SU-DHL-6 (cell line): ENCODE results near the gene VDR.

ENCODE experiments used
- EZH2phosphoT487 ChIP-seq: fragments of 200-600 bp; sonication (generic), shearing (Covaris generic); conservative IDR thresholded peaks from 2 replicates; pipeline ENCODE4 v1.6.1; 2018; ENCODE audit warnings: mild to moderate bottlenecking, antibody characterized with exemption, low read length, moderate library complexity, mixed read lengths
- TF ChIP-seq, protein P1 (sequence below): fragments of 200-600 bp; sonication (generic); IDR thresholded peaks from one replicate; pipeline ENCODE4 v1.5.1; 2017; ENCODE audit warnings: antibody characterized with exemption, mild to moderate bottlenecking, low read length, moderate library complexity; ENCODE audit not compliant: insufficient read depth, poor library complexity, severe bottlenecking

DNA sequence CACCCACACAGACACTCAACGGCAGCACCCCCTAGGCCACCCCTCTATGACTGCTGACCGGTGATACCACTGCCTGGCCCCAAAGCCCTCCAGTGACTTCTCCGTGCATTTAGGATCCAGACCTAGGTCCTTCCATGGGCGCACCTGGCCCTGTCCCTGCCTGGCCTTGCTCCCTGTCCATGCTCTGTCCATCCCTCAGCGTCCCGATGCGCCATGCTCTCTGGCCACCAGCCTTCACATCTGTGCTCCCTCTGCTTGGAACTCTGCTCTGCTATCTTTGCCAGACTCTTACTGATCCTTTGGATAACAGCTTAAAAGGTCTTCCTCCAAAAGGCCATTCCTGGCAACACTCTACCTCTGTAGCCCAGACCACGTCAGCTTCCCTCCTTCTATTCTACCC is 59.7 kb downstream of the VDR start:
- TF ChIP-seq, protein P1, sequence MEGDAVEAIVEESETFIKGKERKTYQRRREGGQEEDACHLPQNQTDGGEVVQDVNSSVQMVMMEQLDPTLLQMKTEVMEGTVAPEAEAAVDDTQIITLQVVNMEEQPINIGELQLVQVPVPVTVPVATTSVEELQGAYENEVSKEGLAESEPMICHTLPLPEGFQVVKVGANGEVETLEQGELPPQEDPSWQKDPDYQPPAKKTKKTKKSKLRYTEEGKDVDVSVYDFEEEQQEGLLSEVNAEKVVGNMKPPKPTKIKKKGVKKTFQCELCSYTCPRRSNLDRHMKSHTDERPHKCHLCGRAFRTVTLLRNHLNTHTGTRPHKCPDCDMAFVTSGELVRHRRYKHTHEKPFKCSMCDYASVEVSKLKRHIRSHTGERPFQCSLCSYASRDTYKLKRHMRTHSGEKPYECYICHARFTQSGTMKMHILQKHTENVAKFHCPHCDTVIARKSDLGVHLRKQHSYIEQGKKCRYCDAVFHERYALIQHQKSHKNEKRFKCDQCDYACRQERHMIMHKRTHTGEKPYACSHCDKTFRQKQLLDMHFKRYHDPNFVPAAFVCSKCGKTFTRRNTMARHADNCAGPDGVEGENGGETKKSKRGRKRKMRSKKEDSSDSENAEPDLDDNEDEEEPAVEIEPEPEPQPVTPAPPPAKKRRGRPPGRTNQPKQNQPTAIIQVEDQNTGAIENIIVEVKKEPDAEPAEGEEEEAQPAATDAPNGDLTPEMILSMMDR = no peak
- TF ChIP-seq EZH2phosphoT487 = no peak
